ENCODE results near the gene FOXC2.
"Not testable (repeated sequence)": the region's sequence is repeated elsewhere in the genome, so short reads cannot be mapped to it uniquely, and the experiment has no call there.

FOXC2 gene

DNA sequence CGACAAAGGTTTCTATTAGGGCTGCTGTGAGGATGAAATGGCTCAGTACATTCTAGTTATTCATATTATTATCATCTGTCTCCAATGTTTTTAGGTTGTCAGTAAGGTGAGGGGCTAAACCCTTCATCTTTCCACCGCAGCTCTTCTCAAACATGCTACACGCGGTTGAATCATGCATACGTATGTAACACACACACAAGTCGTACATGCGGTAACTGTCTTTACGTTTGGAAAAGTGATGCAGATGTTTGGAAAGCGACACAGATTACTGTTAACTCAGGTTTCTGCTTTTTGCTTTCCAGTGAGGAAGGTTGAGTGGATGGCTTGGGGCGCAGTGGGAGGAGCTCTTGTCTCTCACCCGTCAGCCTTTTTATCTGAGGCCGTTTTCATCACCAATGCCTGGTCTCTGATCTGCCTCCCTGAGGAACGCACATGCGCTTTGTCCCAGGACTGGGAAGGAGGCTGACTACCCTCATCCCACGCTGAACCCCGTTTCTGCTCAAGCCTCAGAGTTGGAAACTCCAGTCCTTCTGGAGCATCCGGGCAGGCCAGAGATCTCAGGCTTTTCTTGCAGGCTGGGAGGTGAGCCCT lies 8.6 kb downstream of the FOXC2 start:
- no peak for DNase-seq

DNA sequence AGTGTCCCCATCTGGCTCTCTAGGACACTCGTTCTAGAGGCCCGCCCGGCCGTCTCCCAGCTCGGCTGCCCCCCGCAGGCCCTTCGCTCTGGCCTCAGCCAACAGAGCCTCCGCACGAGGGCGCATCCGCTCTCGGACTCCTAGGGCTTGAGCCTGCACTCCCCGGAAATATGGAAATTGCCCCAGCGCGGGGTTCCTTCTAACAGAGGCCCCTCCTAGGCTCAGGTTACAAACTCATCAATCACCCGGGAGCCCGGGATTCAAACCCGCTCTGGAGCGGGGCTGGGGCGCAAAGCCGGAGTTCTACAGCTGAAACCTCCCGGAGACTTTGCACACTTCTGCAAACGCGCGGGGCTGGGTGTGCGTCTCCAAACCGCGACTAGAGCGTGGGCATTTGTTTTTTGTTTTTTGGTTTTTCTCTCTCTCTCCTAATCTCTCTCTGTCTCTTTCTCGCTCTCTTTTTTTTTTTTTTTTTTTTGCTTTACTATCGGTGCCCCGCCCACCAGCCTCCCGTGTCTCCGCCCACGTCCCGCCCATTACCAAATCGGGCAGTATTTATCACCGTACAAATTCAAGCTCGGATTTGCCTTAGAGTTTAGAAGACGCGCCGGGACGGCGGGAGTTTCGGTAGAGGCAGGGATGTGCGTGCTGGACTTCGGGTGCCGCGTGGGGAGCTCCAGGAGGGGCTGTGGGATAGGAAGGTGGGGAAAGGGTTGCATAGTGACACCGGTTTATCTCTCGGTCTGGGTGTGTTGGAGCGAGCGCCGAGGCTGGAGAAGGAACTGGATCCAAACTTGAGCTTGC lies 9.3 kb downstream of the FOXC2 start:
- DNase-seq: no peak

DNA sequence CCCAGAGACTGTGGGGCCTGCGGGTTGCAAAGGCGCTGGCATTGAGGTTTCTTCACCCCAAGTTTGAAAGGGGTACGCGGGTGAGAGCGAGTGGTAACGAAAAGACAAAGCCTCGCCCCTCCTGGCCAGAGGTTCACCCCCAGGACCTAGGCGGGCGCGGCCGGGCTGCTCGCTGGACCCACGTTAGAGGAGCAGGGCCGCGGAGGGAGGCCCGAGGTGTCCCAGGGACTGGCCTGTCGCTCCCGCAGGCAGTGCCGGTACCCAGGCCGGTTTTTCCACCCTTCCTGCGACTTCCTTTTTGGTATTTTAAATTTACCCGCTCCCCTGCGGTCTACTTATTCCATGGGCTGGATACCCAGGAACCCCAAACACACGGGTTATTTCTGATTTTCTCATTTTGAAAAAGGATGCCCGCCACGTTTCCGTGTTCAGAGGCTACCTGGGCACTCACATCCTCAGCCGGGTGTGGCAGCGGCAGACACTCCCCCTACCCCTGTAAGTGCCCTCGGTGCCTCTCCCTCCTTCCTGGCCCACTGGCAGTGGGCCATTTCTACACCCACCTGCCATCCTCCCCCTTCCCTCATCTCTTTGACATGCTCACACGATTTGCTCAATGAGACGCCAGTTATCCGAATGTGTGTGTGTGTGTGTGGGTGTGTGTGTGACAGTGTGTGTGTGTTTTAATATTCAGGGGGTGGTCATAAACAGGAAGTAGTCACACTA lies 10.1 kb downstream of the FOXC2 start:
- no peak for DNase-seq

- DNase-seq: no peak
These were observed 10.8 kb downstream of the FOXC2 start for GRCh38 chr16:86577314-86577971.

GRCh38 chr16:86578061-86578599 lies 11.5 kb downstream of the FOXC2 start, which contains the start of gene FOXL1:
TSS of gene FOXL1 (plus strand) at chr16:86578549. CDS start at chr16:86578724, 175 bp downstream.
- DNase-seq: no peak

- DNase-seq: no peak
These were observed 12.1 kb downstream of the FOXC2 start for GRCh38 chr16:86578611-86579267.

GRCh38 chr16:86579268-86580062 lies 12.8 kb downstream of the FOXC2 start:
- no peak for DNase-seq

GRCh38 chr16:86580063-86580790 lies 13.6 kb downstream of the FOXC2 start:
- no peak for DNase-seq

- no peak for DNase-seq
These were observed 14.2 kb downstream of the FOXC2 start for GRCh38 chr16:86580791-86581170.

- no peak for DNase-seq
These were observed 14.8 kb downstream of the FOXC2 start for GRCh38 chr16:86581458-86581857.

DNA sequence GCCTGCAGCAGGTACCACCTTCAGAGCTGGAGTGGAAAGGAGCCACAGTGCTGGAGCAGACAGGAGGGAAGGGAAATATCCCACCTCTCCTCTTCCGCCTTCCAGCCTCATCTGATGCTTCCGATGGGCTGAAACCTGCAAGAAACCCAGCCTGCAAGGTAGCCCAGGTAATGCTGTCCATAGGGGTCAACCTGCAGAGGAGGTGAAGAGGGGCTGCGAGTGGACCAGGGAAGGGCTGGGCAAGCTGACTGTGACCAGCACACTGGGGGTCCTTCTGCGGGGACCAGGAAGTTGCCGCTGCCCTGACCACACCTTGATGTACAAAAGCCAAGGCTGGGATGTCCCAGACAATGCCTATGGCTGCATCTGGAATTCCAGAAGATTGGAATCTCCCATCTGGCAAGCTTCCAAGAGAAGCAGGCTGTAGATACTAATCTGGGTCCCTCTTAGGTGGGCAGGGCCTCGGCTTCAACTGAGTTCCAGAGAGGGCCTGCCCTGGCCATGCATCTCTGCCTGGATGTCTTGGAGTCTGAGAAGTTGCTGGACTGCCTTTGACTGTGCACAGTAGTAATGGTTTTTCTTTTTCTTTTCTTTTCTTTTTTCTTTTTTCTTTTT lies 17.5 kb downstream of the FOXC2 start:
- DNase-seq: no peak

DNA sequence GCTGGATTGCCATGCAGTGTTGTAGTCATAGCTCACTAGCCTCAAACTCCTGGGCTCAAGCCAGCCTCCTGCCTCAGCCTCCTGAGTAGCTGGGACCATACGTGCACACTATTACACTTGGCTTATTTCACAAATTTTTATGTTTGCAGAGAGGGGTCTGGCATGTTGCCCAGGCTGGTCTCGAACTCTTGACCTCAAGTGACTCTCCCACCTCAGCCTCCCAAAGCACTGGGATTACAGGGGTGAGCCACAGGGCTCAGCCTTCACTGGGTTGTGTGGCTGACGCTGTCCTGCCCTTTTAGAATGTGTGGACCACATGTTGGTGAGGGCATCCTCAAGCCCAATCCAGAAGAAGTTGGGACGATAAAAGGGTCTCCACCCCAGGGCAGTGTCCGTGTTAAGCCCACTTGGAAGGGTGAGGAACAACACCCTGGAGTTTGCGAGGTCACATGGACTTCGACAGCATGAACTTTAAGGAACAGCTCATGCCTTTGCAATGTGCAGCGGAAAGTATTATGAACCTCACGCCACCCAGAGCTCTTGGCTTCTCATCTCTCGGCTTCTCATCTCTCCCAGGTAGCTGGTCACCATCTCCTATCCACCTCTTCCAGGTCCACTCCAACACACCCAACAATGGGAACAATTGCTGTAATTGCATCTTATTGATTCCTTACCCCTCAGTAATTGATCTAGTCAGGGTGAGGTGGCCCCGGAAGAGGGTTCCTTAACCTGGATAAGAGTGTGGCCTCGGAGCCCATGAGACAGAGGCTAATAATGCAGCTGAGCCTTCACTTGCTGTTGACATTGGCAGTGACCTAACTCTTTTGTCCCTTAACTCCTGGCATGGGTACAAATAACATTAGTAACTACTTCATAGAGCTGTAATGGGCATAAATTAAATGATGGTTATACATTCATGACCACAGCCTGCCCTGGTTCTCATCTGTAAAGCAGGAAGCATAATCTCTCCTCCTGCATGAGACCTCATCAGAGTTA lies 18.4 kb downstream of the FOXC2 start:
- DNase-seq: no peak

GRCh38 chr16:86585821-86586611 lies 19.4 kb downstream of the FOXC2 start:
- DNase-seq: no peak

- no peak for DNase-seq
These were observed 20.9 kb downstream of the FOXC2 start for GRCh38 chr16:86587487-86587886.

DNA sequence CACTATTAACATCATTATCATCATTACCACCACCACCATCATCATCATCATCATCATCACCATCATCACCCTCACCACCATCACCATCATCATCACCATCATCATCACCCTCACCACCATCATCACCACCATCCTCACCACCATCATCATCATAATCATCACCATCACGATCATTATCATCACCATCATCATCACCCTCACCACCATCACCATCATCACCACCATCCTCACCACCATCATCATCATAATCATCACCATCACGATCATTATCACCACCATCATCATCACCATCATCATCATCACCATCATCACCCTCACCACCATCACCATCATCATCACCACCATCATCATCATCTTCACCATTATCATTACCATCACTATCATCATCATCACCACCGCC lies 21.3 kb downstream of the FOXC2 start:
- not testable (repeated sequence) for DNase-seq

DNA sequence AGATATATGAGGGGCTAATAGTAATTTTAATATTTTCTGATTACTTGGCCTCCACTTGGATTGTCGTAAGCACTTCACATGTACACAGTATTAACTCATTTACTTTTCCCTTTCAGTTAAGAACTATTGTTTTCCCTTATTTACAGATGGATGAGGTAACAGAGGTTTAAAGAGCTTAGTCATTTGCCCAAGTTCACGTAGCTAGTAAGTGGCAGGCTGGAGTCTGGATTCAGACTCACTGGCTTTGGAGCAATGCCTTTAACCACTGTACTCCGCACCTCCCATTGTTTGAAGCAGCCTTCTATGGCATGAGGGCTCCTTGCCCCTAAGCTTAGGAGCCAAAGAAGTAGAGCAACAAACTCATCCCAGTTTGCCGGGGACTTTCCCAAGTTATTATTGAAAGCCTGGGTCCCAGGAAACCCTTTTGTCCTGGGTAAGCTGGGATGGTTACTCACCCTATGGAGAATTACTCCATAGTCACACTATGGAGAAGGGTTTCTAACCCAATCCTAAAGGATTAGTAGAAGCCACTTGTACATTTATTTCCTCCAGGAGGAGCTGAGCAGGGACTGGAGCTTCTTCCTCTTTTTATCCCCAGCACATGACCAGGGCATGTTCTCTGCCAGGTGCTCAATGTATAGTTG lies 24.0 kb downstream of the FOXC2 start:
- no peak for DNase-seq

GRCh38 chr16:86591270-86591669 lies 24.6 kb downstream of the FOXC2 start:
- no peak for DNase-seq
